Peyer's patch (tissue), 4 donors: Measurements from ENCODE around the gene RBM23. TPM values are rescaled to one million over a fixed set of nuclear protein-coding genes. Genes with fewer than 3 reads are reported as not detected.

Source experiments
- DNase-seq, 3 donors: peaks; one replicate each; pipeline ENCODE4 v3.0.0-alpha.2; 2017 to 2019
- H3K27ac ChIP-seq, 4 donors: fragments of 200-600 bp; sonication (generic); one replicate each; pipeline ENCODE4 v1.5.1; 2016 to 2019
- H3K27me3 ChIP-seq, 2 donors: fragments of 200-600 bp; sonication (generic); one replicate each; pipeline ENCODE4 v1.5.1; 2019
- H3K36me3 ChIP-seq, 3 donors: fragments of 200-600 bp; sonication (generic); one replicate each; pipeline ENCODE4 v1.5.1; 2016 to 2019
- H3K4me1 ChIP-seq, 4 donors: fragments of 200-600 bp; sonication (generic); one replicate each; pipeline ENCODE4 v1.5.1; 2016 to 2019
- H3K4me3 ChIP-seq, 4 donors: fragments of 200-600 bp; sonication (generic); 1 replicate in 3 of 4; 2 replicates in 1 of 4; pipeline ENCODE4 v1.5.1; 2016 to 2019; ENCODE audit warnings: mild to moderate bottlenecking in 1 of 4
- H3K9me3 ChIP-seq, 4 donors: fragments of 200-600 bp; sonication (generic); one replicate each; pipeline ENCODE4 v1.5.1; 2016 to 2019; ENCODE audit warnings: mild to moderate bottlenecking in 1 of 4
- POLR2A ChIP-seq, 2 donors: fragments of 450-650 bp; IDR thresholded peaks; one replicate each; pipeline ENCODE4 v1.5.1; 2017; ENCODE audit warnings: antibody characterized with exemption in 2 of 2, mild to moderate bottlenecking in 2 of 2, moderate library complexity in 2 of 2
- small RNA-seq, 2 donors: library from RNA; depleted of rRNA; stranded (forward); fragments of <200 nt; gene quantifications; one replicate each; pipeline ENCODE3, GENCODE V24; 2016
- total RNA-seq, 4 donors: library from RNA; depleted of rRNA; stranded (reverse); fragments of >200 nt; gene quantifications; one replicate each; pipeline ENCODE4 v1.1.0, GENCODE V29; 2016
- TF ChIP-seq, protein P1 (sequence below), 6 experiments: fragments of 450-650 bp in 4 of 6; fragments of 200-600 bp in 2 of 6; sonication (generic) in 1 of 6; IDR thresholded peaks; one replicate each; pipeline ENCODE4 v1.5.1; 2017 to 2019; ENCODE audit warnings: antibody characterized with exemption in 6 of 6, mild to moderate bottlenecking in 3 of 6, moderate library complexity in 1 of 6

RBM23 gene
- total RNA-seq, 4 donors from 2014 or later: 84.4 to 155 (median 116) TPM

DNA sequence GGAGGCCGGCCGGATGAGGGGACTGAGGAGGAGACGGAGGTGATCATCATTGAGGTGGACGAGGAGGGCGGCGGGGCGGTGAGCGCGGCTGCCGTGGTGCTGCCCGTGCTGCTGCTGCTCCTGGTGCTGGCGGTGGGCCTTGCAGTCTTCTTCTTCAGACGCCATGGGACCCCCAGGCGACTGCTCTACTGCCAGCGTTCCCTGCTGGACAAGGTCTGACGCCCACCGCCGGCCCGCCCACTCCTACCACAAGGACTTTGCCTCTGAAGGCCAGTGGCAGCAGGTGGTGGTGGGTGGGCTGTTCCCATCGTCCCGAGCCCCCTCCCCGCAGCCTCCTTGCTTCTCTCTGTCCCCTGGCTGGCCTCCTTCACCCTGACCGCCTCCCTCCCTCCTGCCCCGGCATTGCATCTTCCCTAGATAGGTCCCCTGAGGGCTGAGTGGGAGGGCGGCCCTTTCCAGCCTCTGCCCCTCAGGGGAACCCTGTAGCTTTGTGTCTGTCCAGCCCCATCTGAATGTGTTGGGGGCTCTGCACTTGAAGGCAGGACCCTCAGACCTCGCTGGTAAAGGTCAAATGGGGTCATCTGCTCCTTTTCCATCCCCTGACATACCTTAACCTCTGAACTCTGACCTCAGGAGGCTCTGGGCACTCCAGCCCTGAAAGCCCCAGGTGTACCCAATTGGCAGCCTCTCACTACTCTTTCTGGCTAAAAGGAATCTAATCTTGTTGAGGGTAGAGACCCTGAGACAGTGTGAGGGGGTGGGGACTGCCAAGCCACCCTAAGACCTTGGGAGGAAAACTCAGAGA, 72.9 kb downstream of the RBM23 start:
- TF ChIP-seq POLR2A (IDR thresholded peaks at IDR 0.05): no peak
- Histone ChIP-seq H3K4me1 (peaks cover 0 to 44% (median 5%) of the 10 kb centered on the region in 4 donors), H3K27ac (peak overlapping the region in 3 of 4 donors; percentile 64 to 88 (median 72)), H3K27me3 (no peaks in the 10 kb centered on the region), H3K4me3 (no peak overlapping the region), H3K36me3 (peaks cover 0 to 56% (median 0%) of the 10 kb centered on the region in 3 donors), H3K9me3 (no peaks in the 10 kb centered on the region)
- DNase-seq: peak in 1 of 3 donors; percentile 33

DNA sequence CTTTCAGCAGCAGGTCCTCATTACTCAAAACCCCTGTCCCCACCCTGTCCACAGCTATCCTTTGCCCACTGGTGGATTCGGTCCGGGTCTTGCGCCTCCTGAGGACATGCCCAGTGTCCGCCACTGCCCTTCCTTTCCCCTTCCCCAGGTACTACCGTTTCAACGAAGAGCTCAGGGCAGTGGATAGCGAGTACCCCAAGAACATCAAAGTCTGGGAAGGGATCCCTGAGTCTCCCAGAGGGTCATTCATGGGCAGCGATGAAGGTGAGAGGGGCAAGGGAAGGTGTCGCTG, 73.9 kb downstream of the RBM23 start:
- DNase-seq: no peak
- H3K27ac ChIP-seq: peak overlapping the region in 1 of 4 donors; percentile 72
- peaks cover 0 to 48% (median 3%) of the 10 kb centered on the region in 4 donors for H3K4me1 ChIP-seq
- no peak overlapping the region for H3K4me3 ChIP-seq
- H3K27me3 ChIP-seq: no peaks in the 10 kb centered on the region
- H3K9me3 ChIP-seq: no peaks in the 10 kb centered on the region
- peaks cover 0 to 56% (median 0%) of the 10 kb centered on the region in 3 donors for H3K36me3 ChIP-seq
- TF ChIP-seq, protein P1, sequence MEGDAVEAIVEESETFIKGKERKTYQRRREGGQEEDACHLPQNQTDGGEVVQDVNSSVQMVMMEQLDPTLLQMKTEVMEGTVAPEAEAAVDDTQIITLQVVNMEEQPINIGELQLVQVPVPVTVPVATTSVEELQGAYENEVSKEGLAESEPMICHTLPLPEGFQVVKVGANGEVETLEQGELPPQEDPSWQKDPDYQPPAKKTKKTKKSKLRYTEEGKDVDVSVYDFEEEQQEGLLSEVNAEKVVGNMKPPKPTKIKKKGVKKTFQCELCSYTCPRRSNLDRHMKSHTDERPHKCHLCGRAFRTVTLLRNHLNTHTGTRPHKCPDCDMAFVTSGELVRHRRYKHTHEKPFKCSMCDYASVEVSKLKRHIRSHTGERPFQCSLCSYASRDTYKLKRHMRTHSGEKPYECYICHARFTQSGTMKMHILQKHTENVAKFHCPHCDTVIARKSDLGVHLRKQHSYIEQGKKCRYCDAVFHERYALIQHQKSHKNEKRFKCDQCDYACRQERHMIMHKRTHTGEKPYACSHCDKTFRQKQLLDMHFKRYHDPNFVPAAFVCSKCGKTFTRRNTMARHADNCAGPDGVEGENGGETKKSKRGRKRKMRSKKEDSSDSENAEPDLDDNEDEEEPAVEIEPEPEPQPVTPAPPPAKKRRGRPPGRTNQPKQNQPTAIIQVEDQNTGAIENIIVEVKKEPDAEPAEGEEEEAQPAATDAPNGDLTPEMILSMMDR (IDR thresholded peaks at IDR 0.05): no peak
- TF ChIP-seq POLR2A (IDR thresholded peaks at IDR 0.05): no peak

DNA sequence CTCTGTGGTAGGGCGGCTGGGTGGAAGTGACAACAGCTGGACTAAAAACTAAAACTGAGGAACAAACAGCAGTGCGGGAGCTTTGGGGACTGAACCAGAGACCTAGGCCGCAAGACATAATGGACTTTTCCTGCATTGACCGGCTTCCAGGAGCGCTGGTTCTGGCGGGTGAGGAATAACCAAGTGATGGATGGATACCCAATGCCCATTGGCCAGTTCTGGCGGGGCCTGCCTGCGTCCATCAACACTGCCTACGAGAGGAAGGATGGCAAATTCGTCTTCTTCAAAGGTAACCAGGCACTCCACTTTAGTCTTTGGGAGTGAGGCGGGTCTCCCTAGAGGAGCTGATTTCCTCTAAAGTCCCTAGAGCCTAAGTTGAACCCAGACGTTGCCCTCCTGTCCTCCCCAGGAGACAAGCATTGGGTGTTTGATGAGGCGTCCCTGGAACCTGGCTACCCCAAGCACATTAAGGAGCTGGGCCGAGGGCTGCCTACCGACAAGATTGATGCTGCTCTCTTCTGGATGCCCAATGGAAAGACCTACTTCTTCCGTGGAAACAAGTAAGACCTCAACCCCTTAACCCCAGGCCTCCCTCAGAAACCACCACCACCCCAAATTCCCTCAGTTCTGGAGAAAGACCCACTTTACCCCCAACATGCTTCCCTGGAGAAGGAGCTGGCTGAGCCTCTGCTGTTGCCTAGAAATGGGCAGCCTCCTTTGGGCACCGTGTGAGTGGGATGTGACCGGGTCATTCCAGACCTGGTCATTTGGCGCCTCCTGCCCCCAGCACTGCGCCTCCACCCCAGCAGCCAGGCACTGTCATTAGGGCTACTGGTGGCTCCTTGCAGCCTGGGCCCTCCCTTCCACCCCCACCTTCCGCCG, 74.5 kb downstream of the RBM23 start:
- Histone ChIP-seq H3K9me3 (no peaks in the 10 kb centered on the region), H3K4me1 (peaks cover 0 to 48% (median 3%) of the 10 kb centered on the region in 4 donors), H3K27me3 (no peaks in the 10 kb centered on the region), H3K4me3 (no peak overlapping the region), H3K27ac (peak overlapping the region in 1 of 4 donors; percentile 72), H3K36me3 (peaks cover 0 to 56% (median 0%) of the 10 kb centered on the region in 3 donors)
- peak in 1 of 3 donors; percentile 38 for DNase-seq
- TF ChIP-seq POLR2A (IDR thresholded peaks at IDR 0.05): no peak
- TF ChIP-seq, protein P1 (IDR thresholded peaks at IDR 0.05): no peak

Small RNA genes within 50 kb of the gene (small RNA-seq; reads per million reads assigned to genes)
- 0 reads per million in 2 donors for gene RF00019

Other genes with a start within 250 kb of the RBM23 start
- 100 to 1,000 TPM in 2 of 4 donors, 10 to 100 TPM in 2; 73.6 to 115 (median 90.4) TPM for gene OXA1L, start 152.5 kb downstream of the RBM23 start, total RNA-seq
- 100 to 1,000 TPM in 3 of 4 donors, 10 to 100 TPM in 1; 30.5 to 787 (median 367) TPM for gene SLC7A7, start 103.7 kb downstream of the RBM23 start, total RNA-seq
- gene MRPL52, start 89.3 kb downstream of the RBM23 start, total RNA-seq: 100 to 1,000 TPM in 1 of 4 donors, 10 to 100 TPM in 3; 30.3 to 114 (median 52.9) TPM
- 100 to 1,000 TPM in 1 of 4 donors, 10 to 100 TPM in 3; 63.0 to 116 (median 82.9) TPM for gene MMP14, start 82.6 kb downstream of the RBM23 start, total RNA-seq
- 100 to 1,000 TPM in 3 of 4 donors, 10 to 100 TPM in 1; 69.3 to 250 (median 221) TPM for gene LRP10, start 47.4 kb downstream of the RBM23 start, total RNA-seq
- 1 to 10 TPM in 3 of 4 donors, under 1 TPM in 1; 0.57 to 2.1 (median 1.4) TPM for gene REM2, start 35.9 kb downstream of the RBM23 start, total RNA-seq
- gene PRMT5, start 10.2 kb upstream of the RBM23 start, total RNA-seq: 10 to 100 TPM; 20.5 to 41.3 (median 26.6) TPM
- 100 to 1,000 TPM in 1 of 4 donors, 10 to 100 TPM in 3; 73.4 to 105 (median 83.5) TPM for gene HAUS4, start 37.9 kb upstream of the RBM23 start, total RNA-seq
- gene AJUBA, start 63.4 kb upstream of the RBM23 start, total RNA-seq: 1 to 10 TPM in 3 of 4 donors, under 1 TPM in 1; 0.70 to 3.3 (median 2.4) TPM
- gene C14orf93, start 91.0 kb upstream of the RBM23 start, total RNA-seq: 10 to 100 TPM; 11.0 to 34.4 (median 19.8) TPM
- gene PSMB5, start 115.8 kb upstream of the RBM23 start, total RNA-seq: 100 to 1,000 TPM in 1 of 4 donors, 10 to 100 TPM in 3; 49.6 to 116 (median 68.8) TPM
- gene PSMB11, start 123.1 kb upstream of the RBM23 start, total RNA-seq: not detected
- 10 to 100 TPM in 1 of 4 donors, 1 to 10 TPM in 3; 1.1 to 12.4 (median 5.5) TPM for gene CDH24, start 138.4 kb upstream of the RBM23 start, total RNA-seq
- 100 to 1,000 TPM; 130 to 281 (median 238) TPM for gene ACIN1, start 176.0 kb upstream of the RBM23 start, total RNA-seq
- gene C14orf119, start 176.4 kb upstream of the RBM23 start, total RNA-seq: 10 to 100 TPM in 3 of 4 donors, 1 to 10 TPM in 1; 5.0 to 30.3 (median 18.8) TPM
- not detected for gene CIROP, start 185.8 kb upstream of the RBM23 start, total RNA-seq
- gene CEBPE, start 200.1 kb upstream of the RBM23 start, total RNA-seq: not detected